HepG2 (cell line): ENCODE results near the gene ZCCHC3. TPM values are rescaled to one million over a fixed set of nuclear protein-coding genes. Genes with fewer than 3 reads are reported as not detected.

Experiments used
- AGO2 ChIP-seq: fragments of 200-400 bp; formaldehyde crosslinking; optimal IDR thresholded peaks from 2 replicates; pipeline ENCODE3; 2017; ENCODE audit warnings: mild to moderate bottlenecking, low read depth, low read length, moderate library complexity
- FOXK1 ChIP-seq: sonication (generic); formaldehyde crosslinking; IDR thresholded peaks from 2 replicates; pipeline ENCODE4 v1.4.0; 2020; ENCODE audit warnings: low read depth, missing genetic modification reagents, borderline replicate concordance
- FOXO1 ChIP-seq: sonication (generic); formaldehyde crosslinking; IDR thresholded peaks from 2 replicates; pipeline ENCODE4 v1.4.0; 2020; ENCODE audit warnings: missing genetic modification reagents
- HNF4A ChIP-seq: sonication (generic); formaldehyde crosslinking; IDR thresholded peaks from 2 replicates; pipeline ENCODE4 v1.4.0; 2020; ENCODE audit warnings: missing genetic modification reagents
- IKZF1 ChIP-seq: fragments of 450-650 bp; IDR thresholded peaks from 2 replicates; pipeline ENCODE4 v1.7.1; 2016
- JDP2 ChIP-seq: sonication (generic); formaldehyde crosslinking; IDR thresholded peaks from 2 replicates; pipeline ENCODE4 v1.8.1; 2022; ENCODE audit warnings: missing genetic modification reagents, borderline replicate concordance
- JUN ChIP-seq: sonication (generic); formaldehyde crosslinking; IDR thresholded peaks from 2 replicates; pipeline ENCODE4 v1.4.0; 2020; ENCODE audit warnings: mild to moderate bottlenecking, missing genetic modification reagents
- JUNB ChIP-seq: sonication (generic); formaldehyde crosslinking; IDR thresholded peaks from 2 replicates; pipeline ENCODE4 v1.8.0; 2022; ENCODE audit warnings: missing genetic modification reagents, mild to moderate bottlenecking, borderline replicate concordance
- NFYB ChIP-seq: sonication (generic); formaldehyde crosslinking; IDR thresholded peaks from 2 replicates; pipeline ENCODE4 v1.4.0; 2020; ENCODE audit warnings: missing genetic modification reagents
- PRMT3 ChIP-seq: sonication (generic); formaldehyde crosslinking; IDR thresholded peaks from 2 replicates; pipeline ENCODE4 v1.8.1; 2022; ENCODE audit warnings: low read depth, mild to moderate bottlenecking, moderate library complexity, missing genetic modification reagents, borderline replicate concordance
- RORA ChIP-seq: sonication (generic); formaldehyde crosslinking; IDR thresholded peaks from 2 replicates; pipeline ENCODE4 v1.5.0; 2020; ENCODE audit warnings: mild to moderate bottlenecking, missing genetic modification reagents, moderate library complexity
- SIN3A ChIP-seq: IDR thresholded peaks from 2 replicates; pipeline ENCODE4 v1.6.1; 2011; ENCODE audit warnings: low read depth, mild to moderate bottlenecking, control low read depth, low read length, borderline replicate concordance
- TBP ChIP-seq: sonication (generic); formaldehyde crosslinking; IDR thresholded peaks from 2 replicates; pipeline ENCODE4 v1.5.0; 2020; ENCODE audit warnings: missing genetic modification reagents
- ZNF607 ChIP-seq: sonication (generic); formaldehyde crosslinking; IDR thresholded peaks from 2 replicates; pipeline ENCODE4 v1.5.1; 2020; ENCODE audit warnings: missing genetic modification reagents, mild to moderate bottlenecking, borderline replicate concordance
- ZNF790 ChIP-seq: sonication (generic); formaldehyde crosslinking; IDR thresholded peaks from 2 replicates; pipeline ENCODE4 v1.8.0; 2022; ENCODE audit warnings: missing genetic modification reagents, mild to moderate bottlenecking, borderline replicate concordance
- polyA plus RNA-seq, 8 experiments: library from polyadenylated mRNA; depleted of rRNA in 3 of 8; stranded (reverse) in 7 of 8; unstranded in 1 of 8; fragments of >200 nt; fragmentation: Illumina TruSeq in 4 of 8; extraction: Trizol in 4 of 8; gene quantifications; 2 replicates each; pipeline versions ENCODE4 v1.2.1 to v1.2.3, GENCODE V29; 2011 to 2016; ENCODE audit warnings: low read depth in 4 of 8, missing spikeins in 1 of 8, mixed read lengths in 1 of 8; ENCODE audit not compliant: insufficient read depth in 1 of 8
- total RNA-seq, 5 experiments: library from RNA; depleted of rRNA; stranded (reverse); fragments of >200 nt; fragmentation: Illumina TruSeq; extraction: Trizol; gene quantifications; 2 replicates each; pipeline ENCODE4 v1.2.3, GENCODE V29; 2016; ENCODE audit warnings: low read depth in 1 of 5
- TF ChIP-seq, protein P1 (sequence below): sonication (generic); formaldehyde crosslinking; IDR thresholded peaks from 2 replicates; pipeline ENCODE4 v1.5.1; 2020; ENCODE audit warnings: mild to moderate bottlenecking, missing genetic modification reagents, borderline replicate concordance
- TF ChIP-seq, protein P2 (sequence below): sonication (generic); formaldehyde crosslinking; IDR thresholded peaks from 2 replicates; pipeline ENCODE4 v1.8.1; 2022; ENCODE audit warnings: low read depth, mild to moderate bottlenecking, missing genetic modification reagents
- TF ChIP-seq, protein P3 (sequence below): sonication (generic); formaldehyde crosslinking; IDR thresholded peaks from 2 replicates; pipeline ENCODE4 v1.8.0; 2022; ENCODE audit warnings: missing genetic modification reagents, mild to moderate bottlenecking, moderate library complexity, borderline replicate concordance

ZCCHC3 gene
- total and polyA plus RNA-seq, 2 of the 13 experiments (the other 11 are each of a cell fraction or from before 2014, with no cell fraction given) = 46.6 to 63.0 TPM

DNA sequence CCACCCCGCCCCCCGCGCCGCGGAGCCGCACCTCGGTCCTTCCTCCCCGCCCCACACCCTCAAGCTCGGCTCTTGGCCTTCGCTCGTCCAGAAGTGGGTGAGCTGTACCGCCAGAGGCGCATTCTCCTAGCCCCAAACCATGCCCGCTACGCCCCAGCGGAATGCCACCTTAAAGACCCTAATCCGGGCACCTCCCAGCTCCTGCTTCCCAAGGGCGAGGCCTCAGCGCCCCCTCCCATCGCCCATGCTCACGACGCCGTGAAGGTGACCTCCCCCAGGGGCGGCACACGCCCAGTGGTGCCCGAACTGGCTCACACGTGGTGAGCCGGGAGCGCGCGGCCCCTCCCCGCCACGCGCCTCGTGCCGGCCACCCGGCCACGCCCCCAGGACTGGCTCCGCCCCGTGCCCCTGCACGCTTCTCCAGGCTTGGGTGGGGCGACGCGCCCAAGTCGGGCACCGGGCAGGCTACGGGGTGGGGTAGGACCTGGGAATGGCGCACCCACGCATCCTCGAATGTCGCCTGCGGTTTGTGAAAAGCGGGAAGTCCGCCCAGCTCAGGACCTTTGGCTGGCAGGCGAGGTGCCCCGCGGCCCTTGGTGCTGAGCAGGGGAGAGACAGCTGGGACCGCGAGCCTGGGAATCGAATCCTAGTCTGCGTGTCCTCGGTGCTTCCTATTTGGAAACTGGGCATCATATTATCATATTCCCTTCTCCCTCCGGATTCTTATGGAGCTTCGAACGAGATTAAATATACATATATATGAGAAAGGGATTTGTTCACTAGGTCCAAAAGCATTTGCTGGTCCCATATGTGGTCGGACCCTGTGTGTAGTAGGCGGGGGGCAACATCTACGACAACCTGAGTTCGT lies 27.0 kb downstream of the ZCCHC3 start (continued):
- TF ChIP-seq, protein P1, sequence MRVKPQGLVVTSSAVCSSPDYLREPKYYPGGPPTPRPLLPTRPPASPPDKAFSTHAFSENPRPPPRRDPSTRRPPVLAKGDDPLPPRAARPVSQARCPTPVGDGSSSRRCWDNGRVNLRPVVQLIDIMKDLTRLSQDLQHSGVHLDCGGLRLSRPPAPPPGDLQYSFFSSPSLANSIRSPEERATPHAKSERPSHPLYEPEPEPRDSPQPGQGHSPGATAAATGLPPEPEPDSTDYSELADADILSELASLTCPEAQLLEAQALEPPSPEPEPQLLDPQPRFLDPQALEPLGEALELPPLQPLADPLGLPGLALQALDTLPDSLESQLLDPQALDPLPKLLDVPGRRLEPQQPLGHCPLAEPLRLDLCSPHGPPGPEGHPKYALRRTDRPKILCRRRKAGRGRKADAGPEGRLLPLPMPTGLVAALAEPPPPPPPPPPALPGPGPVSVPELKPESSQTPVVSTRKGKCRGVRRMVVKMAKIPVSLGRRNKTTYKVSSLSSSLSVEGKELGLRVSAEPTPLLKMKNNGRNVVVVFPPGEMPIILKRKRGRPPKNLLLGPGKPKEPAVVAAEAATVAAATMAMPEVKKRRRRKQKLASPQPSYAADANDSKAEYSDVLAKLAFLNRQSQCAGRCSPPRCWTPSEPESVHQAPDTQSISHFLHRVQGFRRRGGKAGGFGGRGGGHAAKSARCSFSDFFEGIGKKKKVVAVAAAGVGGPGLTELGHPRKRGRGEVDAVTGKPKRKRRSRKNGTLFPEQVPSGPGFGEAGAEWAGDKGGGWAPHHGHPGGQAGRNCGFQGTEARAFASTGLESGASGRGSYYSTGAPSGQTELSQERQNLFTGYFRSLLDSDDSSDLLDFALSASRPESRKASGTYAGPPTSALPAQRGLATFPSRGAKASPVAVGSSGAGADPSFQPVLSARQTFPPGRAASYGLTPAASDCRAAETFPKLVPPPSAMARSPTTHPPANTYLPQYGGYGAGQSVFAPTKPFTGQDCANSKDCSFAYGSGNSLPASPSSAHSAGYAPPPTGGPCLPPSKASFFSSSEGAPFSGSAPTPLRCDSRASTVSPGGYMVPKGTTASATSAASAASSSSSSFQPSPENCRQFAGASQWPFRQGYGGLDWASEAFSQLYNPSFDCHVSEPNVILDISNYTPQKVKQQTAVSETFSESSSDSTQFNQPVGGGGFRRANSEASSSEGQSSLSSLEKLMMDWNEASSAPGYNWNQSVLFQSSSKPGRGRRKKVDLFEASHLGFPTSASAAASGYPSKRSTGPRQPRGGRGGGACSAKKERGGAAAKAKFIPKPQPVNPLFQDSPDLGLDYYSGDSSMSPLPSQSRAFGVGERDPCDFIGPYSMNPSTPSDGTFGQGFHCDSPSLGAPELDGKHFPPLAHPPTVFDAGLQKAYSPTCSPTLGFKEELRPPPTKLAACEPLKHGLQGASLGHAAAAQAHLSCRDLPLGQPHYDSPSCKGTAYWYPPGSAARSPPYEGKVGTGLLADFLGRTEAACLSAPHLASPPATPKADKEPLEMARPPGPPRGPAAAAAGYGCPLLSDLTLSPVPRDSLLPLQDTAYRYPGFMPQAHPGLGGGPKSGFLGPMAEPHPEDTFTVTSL (CRISPR knock-in tag) = no peak
- peak; percentile 90; the same call in 1 of the 2 replicates for TF ChIP-seq FOXK1
- TF ChIP-seq RORA (CRISPR knock-in tag) = no peak
- peak; percentile 95 for TF ChIP-seq ZNF790 (CRISPR knock-in tag)
- TF ChIP-seq, protein P2, sequence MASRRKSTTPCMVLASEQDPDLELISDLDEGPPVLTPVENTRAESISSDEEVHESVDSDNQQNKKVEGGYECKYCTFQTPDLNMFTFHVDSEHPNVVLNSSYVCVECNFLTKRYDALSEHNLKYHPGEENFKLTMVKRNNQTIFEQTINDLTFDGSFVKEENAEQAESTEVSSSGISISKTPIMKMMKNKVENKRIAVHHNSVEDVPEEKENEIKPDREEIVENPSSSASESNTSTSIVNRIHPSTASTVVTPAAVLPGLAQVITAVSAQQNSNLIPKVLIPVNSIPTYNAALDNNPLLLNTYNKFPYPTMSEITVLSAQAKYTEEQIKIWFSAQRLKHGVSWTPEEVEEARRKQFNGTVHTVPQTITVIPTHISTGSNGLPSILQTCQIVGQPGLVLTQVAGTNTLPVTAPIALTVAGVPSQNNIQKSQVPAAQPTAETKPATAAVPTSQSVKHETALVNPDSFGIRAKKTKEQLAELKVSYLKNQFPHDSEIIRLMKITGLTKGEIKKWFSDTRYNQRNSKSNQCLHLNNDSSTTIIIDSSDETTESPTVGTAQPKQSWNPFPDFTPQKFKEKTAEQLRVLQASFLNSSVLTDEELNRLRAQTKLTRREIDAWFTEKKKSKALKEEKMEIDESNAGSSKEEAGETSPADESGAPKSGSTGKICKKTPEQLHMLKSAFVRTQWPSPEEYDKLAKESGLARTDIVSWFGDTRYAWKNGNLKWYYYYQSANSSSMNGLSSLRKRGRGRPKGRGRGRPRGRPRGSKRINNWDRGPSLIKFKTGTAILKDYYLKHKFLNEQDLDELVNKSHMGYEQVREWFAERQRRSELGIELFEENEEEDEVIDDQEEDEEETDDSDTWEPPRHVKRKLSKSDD (CRISPR knock-in tag) = peak; percentile 95
- peak; percentile 80 for TF ChIP-seq FOXO1 (CRISPR knock-in tag)
- no peak for TF ChIP-seq IKZF1
- peak; percentile 93 for TF ChIP-seq JUN (CRISPR knock-in tag)
- TF ChIP-seq, protein P3, sequence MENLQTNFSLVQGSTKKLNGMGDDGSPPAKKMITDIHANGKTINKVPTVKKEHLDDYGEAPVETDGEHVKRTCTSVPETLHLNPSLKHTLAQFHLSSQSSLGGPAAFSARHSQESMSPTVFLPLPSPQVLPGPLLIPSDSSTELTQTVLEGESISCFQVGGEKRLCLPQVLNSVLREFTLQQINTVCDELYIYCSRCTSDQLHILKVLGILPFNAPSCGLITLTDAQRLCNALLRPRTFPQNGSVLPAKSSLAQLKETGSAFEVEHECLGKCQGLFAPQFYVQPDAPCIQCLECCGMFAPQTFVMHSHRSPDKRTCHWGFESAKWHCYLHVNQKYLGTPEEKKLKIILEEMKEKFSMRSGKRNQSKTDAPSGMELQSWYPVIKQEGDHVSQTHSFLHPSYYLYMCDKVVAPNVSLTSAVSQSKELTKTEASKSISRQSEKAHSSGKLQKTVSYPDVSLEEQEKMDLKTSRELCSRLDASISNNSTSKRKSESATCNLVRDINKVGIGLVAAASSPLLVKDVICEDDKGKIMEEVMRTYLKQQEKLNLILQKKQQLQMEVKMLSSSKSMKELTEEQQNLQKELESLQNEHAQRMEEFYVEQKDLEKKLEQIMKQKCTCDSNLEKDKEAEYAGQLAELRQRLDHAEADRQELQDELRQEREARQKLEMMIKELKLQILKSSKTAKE (CRISPR knock-in tag) = peak; percentile 95
- peak; percentile 91; the same call in 1 of the 2 replicates for TF ChIP-seq JDP2 (CRISPR knock-in tag)
- no peak; the same call in 1 of the 2 replicates for TF ChIP-seq TBP (CRISPR knock-in tag)
- no peak for TF ChIP-seq PRMT3 (CRISPR knock-in tag)
- peak; percentile 97 for TF ChIP-seq ZNF607 (CRISPR knock-in tag)
- TF ChIP-seq AGO2 = peak; percentile 98
- TF ChIP-seq JUNB = no peak; the same call in 1 of the 2 replicates
- peak; percentile 51 for TF ChIP-seq NFYB (CRISPR knock-in tag)
- TF ChIP-seq SIN3A = peak; percentile 78; the same call in 1 of the 2 replicates
- TF ChIP-seq HNF4A = peak; percentile 29; the same call in 1 of the 2 replicates
